ENCODE data around the gene APOL2. TPM values are rescaled to one million over a fixed set of nuclear protein-coding genes. Genes with fewer than 3 reads are reported as not detected.
"Not testable (repeated sequence)": the region's sequence is repeated elsewhere in the genome, so short reads cannot be mapped to it uniquely, and the experiment has no call there.

The APOL2 gene
- total RNA-seq, 5 donors from 2014 or later (not counting 1 experiment from before 2014, with no cell fraction given), result 38.3 to 80.7 (median 70.6) TPM

- no peaks in the 10 kb centered on the region for H3K36me3 Mint-ChIP-seq
- Histone ChIP-seq H3K27ac (ENCODE audit: low read length) (no peak overlapping the region), H3K9me3 (no peaks in the 10 kb centered on the region), H3K36me3 (ENCODE audit: control insufficient read depth in 2 of 2, extremely low read depth in 1 of 2, insufficient read depth in 1 of 2, low read length in 1 of 2) (no peaks in the 10 kb centered on the region), H3K4me1 (ENCODE audit: control insufficient read depth in 1 of 2, extremely low read depth in 1 of 2, insufficient read depth in 2 of 2, low read length in 2 of 2) (peaks cover 0 to 10% of the 10 kb centered on the region in 2 experiments), H3K27me3 (replicated peaks in 1 of 2; ENCODE audit: control insufficient read depth in 2 of 2, extremely low read depth in 1 of 2, insufficient read depth in 2 of 2, low read length in 1 of 2) (peaks cover 0 to 18% of the 10 kb centered on the region in 2 experiments), H3K4me3 (ENCODE audit: control insufficient read depth in 1 of 2, extremely low read depth in 1 of 2, low read length in 1 of 2) (no peak overlapping the region)
- WGBS (ENCODE audit: insufficient coverage), result 56% methylated on average over 3 of the region's 4 CpGs
- ChIA-PET POLR2A (no interaction called here), CTCF (no interaction called here)
- H3K9me3 Mint-ChIP-seq, result no peaks in the 10 kb centered on the region
- no peak for DNase-seq
- no peak overlapping the region for H3K4me3 Mint-ChIP-seq
- ATAC-seq (replicated peaks in 1 of 4), result no peak
- peaks cover 6 to 12% (median 8%) of the 10 kb centered on the region in 3 donors for H3K4me1 Mint-ChIP-seq
- no peaks in the 10 kb centered on the region for H3K27me3 Mint-ChIP-seq
- H3K27ac Mint-ChIP-seq, result no peak overlapping the region
Measured at GRCh38 chr22:36192542-36192941, 46.8 kb downstream of the APOL2 start.

GRCh38 chr22:36191106-36191836, 48.1 kb downstream of the APOL2 start:
- ChIA-PET CTCF (no interaction called here), POLR2A (no interaction called here)
- Mint-ChIP-seq H3K9me3 (no peaks in the 10 kb centered on the region), H3K36me3 (no peaks in the 10 kb centered on the region), H3K27me3 (no peaks in the 10 kb centered on the region), H3K4me3 (no peak overlapping the region), H3K4me1 (peaks cover 0 to 3% (median 0%) of the 10 kb centered on the region in 3 donors), H3K27ac (no peak overlapping the region)
- Histone ChIP-seq H3K9me3 (no peaks in the 10 kb centered on the region), H3K36me3 (ENCODE audit: control insufficient read depth in 2 of 2, extremely low read depth in 1 of 2, insufficient read depth in 1 of 2, low read length in 1 of 2) (no peaks in the 10 kb centered on the region), H3K27me3 (replicated peaks in 1 of 2; ENCODE audit: control insufficient read depth in 2 of 2, extremely low read depth in 1 of 2, insufficient read depth in 2 of 2, low read length in 1 of 2) (peaks cover 0 to 16% of the 10 kb centered on the region in 2 experiments), H3K27ac (ENCODE audit: low read length) (no peak overlapping the region), H3K4me3 (ENCODE audit: control insufficient read depth in 1 of 2, extremely low read depth in 1 of 2, low read length in 1 of 2) (no peak overlapping the region), H3K4me1 (ENCODE audit: control insufficient read depth in 1 of 2, extremely low read depth in 1 of 2, insufficient read depth in 2 of 2, low read length in 2 of 2) (no peaks in the 10 kb centered on the region)
- DNase-seq (no peak), ATAC-seq (replicated peaks in 1 of 4) (no peak)
- 86% methylated on average over 16 of the region's 17 CpGs for WGBS (ENCODE audit: insufficient coverage)

DNA sequence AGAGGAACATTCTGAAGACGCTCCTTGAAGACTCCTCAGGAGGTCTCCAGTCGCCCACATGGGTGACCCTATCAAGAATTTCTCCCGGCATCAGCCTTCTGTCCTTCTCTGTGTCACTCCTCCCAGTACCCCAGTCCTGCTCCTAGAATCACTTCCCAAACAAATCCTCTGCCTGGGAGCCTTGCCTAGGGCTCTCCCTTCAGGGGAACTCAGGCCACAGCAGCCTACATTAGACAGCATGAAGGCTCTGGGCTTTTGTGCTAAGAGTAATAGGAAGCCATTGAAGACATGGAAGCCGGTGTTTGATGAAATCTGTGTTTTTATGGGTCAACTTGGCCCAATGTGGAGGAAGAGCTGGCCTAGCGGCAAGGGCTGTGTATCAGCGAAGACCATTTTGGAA, 51.5 kb downstream of the APOL2 start:
- H3K27me3 Mint-ChIP-seq; DNase-seq; H3K4me1 ChIP-seq (ENCODE audit: control insufficient read depth in 1 of 2, extremely low read depth in 1 of 2, insufficient read depth in 2 of 2, low read length in 2 of 2); H3K36me3 ChIP-seq (ENCODE audit: control insufficient read depth in 2 of 2, extremely low read depth in 1 of 2, insufficient read depth in 1 of 2, low read length in 1 of 2); H3K36me3 Mint-ChIP-seq; POLR2A ChIA-PET; H3K27ac ChIP-seq (ENCODE audit: low read length); H3K9me3 Mint-ChIP-seq; H3K4me3 ChIP-seq (ENCODE audit: control insufficient read depth in 1 of 2, extremely low read depth in 1 of 2, low read length in 1 of 2); H3K4me3 Mint-ChIP-seq; CTCF ChIA-PET; ATAC-seq (replicated peaks in 1 of 4); H3K27ac Mint-ChIP-seq; H3K9me3 ChIP-seq; H3K4me1 Mint-ChIP-seq: not testable (repeated sequence)
- peaks cover 0 to 24% of the 10 kb centered on the region in 2 experiments for H3K27me3 ChIP-seq (replicated peaks in 1 of 2; ENCODE audit: control insufficient read depth in 2 of 2, extremely low read depth in 1 of 2, insufficient read depth in 2 of 2, low read length in 1 of 2)
- 93% methylated on average over 3 of the region's 6 CpGs for WGBS (ENCODE audit: insufficient coverage)

GRCh38 chr22:36185828-36186624, 53.3 kb downstream of the APOL2 start:
- H3K4me3 Mint-ChIP-seq, result no peak overlapping the region

GRCh38 chr22:36184433-36185025, 54.8 kb downstream of the APOL2 start:
- no peaks in the 10 kb centered on the region for H3K9me3 Mint-ChIP-seq
- no peak overlapping the region for H3K4me3 Mint-ChIP-seq
- H3K27ac Mint-ChIP-seq, result no peak overlapping the region
- peaks cover 0 to 6% (median 4%) of the 10 kb centered on the region in 3 donors for H3K4me1 Mint-ChIP-seq
- H3K27ac ChIP-seq (ENCODE audit: low read length), result no peak overlapping the region
- ChIA-PET POLR2A (no interaction called here), CTCF (no interaction called here)
- no peaks in the 10 kb centered on the region for H3K36me3 ChIP-seq (ENCODE audit: control insufficient read depth in 2 of 2, extremely low read depth in 1 of 2, insufficient read depth in 1 of 2, low read length in 1 of 2)
- 92% methylated on average over 8 of the region's 10 CpGs for WGBS (ENCODE audit: insufficient coverage)
- DNase-seq (no peak), ATAC-seq (replicated peaks in 1 of 4) (no peak)
- peaks cover 0 to 3% of the 10 kb centered on the region in 2 donors for H3K27me3 Mint-ChIP-seq
- no peak overlapping the region for H3K4me3 ChIP-seq (ENCODE audit: control insufficient read depth in 1 of 2, extremely low read depth in 1 of 2, low read length in 1 of 2)
- peaks cover 0 to 17% of the 10 kb centered on the region in 2 experiments for H3K27me3 ChIP-seq (replicated peaks in 1 of 2; ENCODE audit: control insufficient read depth in 2 of 2, extremely low read depth in 1 of 2, insufficient read depth in 2 of 2, low read length in 1 of 2)
- no peaks in the 10 kb centered on the region for H3K9me3 ChIP-seq
- H3K4me1 ChIP-seq (ENCODE audit: control insufficient read depth in 1 of 2, extremely low read depth in 1 of 2, insufficient read depth in 2 of 2, low read length in 2 of 2), result peaks cover 0 to 6% of the 10 kb centered on the region in 2 experiments
- H3K36me3 Mint-ChIP-seq, result no peaks in the 10 kb centered on the region

More at GRCh38 chr22:36185828-36186624, 53.3 kb downstream of the APOL2 start:
- Histone ChIP-seq H3K4me3 (ENCODE audit: control insufficient read depth in 1 of 2, extremely low read depth in 1 of 2, low read length in 1 of 2) (no peak overlapping the region), H3K27me3 (replicated peaks in 1 of 2; ENCODE audit: control insufficient read depth in 2 of 2, extremely low read depth in 1 of 2, insufficient read depth in 2 of 2, low read length in 1 of 2) (peaks cover 0 to 20% of the 10 kb centered on the region in 2 experiments), H3K4me1 (ENCODE audit: control insufficient read depth in 1 of 2, extremely low read depth in 1 of 2, insufficient read depth in 2 of 2, low read length in 2 of 2) (no peaks in the 10 kb centered on the region), H3K9me3 (no peaks in the 10 kb centered on the region), H3K36me3 (ENCODE audit: control insufficient read depth in 2 of 2, extremely low read depth in 1 of 2, insufficient read depth in 1 of 2, low read length in 1 of 2) (no peaks in the 10 kb centered on the region), H3K27ac (ENCODE audit: low read length) (no peak overlapping the region)
- 79% methylated on average over 8 of the region's 14 CpGs for WGBS (ENCODE audit: insufficient coverage)
- Mint-ChIP-seq H3K27me3 (peaks cover 0 to 3% of the 10 kb centered on the region in 2 donors), H3K9me3 (no peaks in the 10 kb centered on the region), H3K4me1 (no peaks in the 10 kb centered on the region), H3K27ac (no peak overlapping the region), H3K36me3 (no peaks in the 10 kb centered on the region)
- ChIA-PET CTCF (interaction anchor here in 1 of 2 donors (0.7 kb wide), 1 partner anchor 26 kb away, joined by 3 read pairs; no protein-coding TSS in a partner anchor), POLR2A (no interaction called here)
- DNase-seq, result no peak
- ATAC-seq (replicated peaks in 1 of 4), result no peak

GRCh38 chr22:36183446-36183845, 55.9 kb downstream of the APOL2 start:
- H3K4me1 Mint-ChIP-seq, result peaks cover 0 to 6% (median 4%) of the 10 kb centered on the region in 3 donors
- H3K9me3 ChIP-seq, result no peaks in the 10 kb centered on the region
- no peak for DNase-seq
- no peak for ATAC-seq (replicated peaks in 1 of 4)
- H3K27ac Mint-ChIP-seq, result no peak overlapping the region
- no peaks in the 10 kb centered on the region for H3K9me3 Mint-ChIP-seq
- POLR2A ChIA-PET, result no interaction called here
- CTCF ChIA-PET, result no interaction called here
- no peak overlapping the region for H3K4me3 Mint-ChIP-seq
- no peaks in the 10 kb centered on the region for H3K36me3 ChIP-seq (ENCODE audit: control insufficient read depth in 2 of 2, extremely low read depth in 1 of 2, insufficient read depth in 1 of 2, low read length in 1 of 2)
- WGBS (ENCODE audit: insufficient coverage), result 91% methylated on average over 5 of the region's 7 CpGs
- H3K27me3 Mint-ChIP-seq, result peaks cover 0 to 3% of the 10 kb centered on the region in 2 donors
- H3K4me3 ChIP-seq (ENCODE audit: control insufficient read depth in 1 of 2, extremely low read depth in 1 of 2, low read length in 1 of 2), result no peak overlapping the region
- peaks cover 0 to 6% of the 10 kb centered on the region in 2 experiments for H3K4me1 ChIP-seq (ENCODE audit: control insufficient read depth in 1 of 2, extremely low read depth in 1 of 2, insufficient read depth in 2 of 2, low read length in 2 of 2)
- H3K36me3 Mint-ChIP-seq, result no peaks in the 10 kb centered on the region
- H3K27ac ChIP-seq (ENCODE audit: low read length), result no peak overlapping the region
- H3K27me3 ChIP-seq (replicated peaks in 1 of 2; ENCODE audit: control insufficient read depth in 2 of 2, extremely low read depth in 1 of 2, insufficient read depth in 2 of 2, low read length in 1 of 2), result peaks cover 0 to 12% of the 10 kb centered on the region in 2 experiments

Data from T-cell (primary cell).